ENCODE data around the gene STK11.

DNA sequence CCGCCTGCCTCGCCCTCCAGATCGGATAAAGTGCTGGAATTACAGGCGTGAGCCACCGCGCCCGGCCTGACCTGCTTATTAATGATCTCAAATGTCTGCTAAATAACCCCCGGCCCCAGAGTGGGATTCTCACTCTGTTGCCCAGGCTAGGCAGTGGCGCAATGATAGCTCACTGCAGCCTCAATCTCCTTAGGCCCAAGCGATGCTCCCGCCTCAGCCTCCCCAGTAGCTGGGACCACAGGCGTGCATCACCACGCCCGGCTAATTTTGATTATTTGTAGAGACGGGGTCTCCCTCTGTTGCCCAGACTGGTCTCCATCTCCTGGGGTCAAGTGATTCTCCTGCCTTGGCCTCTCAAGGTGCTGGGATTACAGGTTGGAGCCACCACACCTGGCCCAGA lies 35.3 kb downstream of the STK11 start:
- TF ChIP-seq, protein P1, sequence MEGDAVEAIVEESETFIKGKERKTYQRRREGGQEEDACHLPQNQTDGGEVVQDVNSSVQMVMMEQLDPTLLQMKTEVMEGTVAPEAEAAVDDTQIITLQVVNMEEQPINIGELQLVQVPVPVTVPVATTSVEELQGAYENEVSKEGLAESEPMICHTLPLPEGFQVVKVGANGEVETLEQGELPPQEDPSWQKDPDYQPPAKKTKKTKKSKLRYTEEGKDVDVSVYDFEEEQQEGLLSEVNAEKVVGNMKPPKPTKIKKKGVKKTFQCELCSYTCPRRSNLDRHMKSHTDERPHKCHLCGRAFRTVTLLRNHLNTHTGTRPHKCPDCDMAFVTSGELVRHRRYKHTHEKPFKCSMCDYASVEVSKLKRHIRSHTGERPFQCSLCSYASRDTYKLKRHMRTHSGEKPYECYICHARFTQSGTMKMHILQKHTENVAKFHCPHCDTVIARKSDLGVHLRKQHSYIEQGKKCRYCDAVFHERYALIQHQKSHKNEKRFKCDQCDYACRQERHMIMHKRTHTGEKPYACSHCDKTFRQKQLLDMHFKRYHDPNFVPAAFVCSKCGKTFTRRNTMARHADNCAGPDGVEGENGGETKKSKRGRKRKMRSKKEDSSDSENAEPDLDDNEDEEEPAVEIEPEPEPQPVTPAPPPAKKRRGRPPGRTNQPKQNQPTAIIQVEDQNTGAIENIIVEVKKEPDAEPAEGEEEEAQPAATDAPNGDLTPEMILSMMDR (IDR thresholded peaks at IDR 0.05) = no peak
- no peak for TF ChIP-seq EP300 (IDR thresholded peaks at IDR 0.05)
